Common myeloid progenitor, CD34-positive (primary cell): ENCODE data around the gene RTP3.

Source experiments
- CTCF ChIA-PET: fragments of 350-600 bp; sonication (Branson Sonifier 250); formaldehyde crosslinking; loops from one replicate; lab custom pipeline; 2021; ENCODE audit warnings: antibody characterized with exemption; lab: Charles Lee
- POLR2A ChIA-PET: fragments of 350-600 bp; sonication (Branson Sonifier 250); formaldehyde crosslinking; loops from one replicate; lab custom pipeline; 2021; ENCODE audit warnings: antibody characterized with exemption; lab: Charles Lee
- DNase-seq, 3 donors: peaks; one replicate each; pipeline versions ENCODE4 v3.0.0 to v3.0.0-alpha.2; 2013
- H3K27ac ChIP-seq, 2 experiments: 1 replicate in 1 of 2; 2 replicates in 1 of 2; pipeline ENCODE4 v1.7.0; 2013; ENCODE audit warnings: inconsistent platforms in 2 of 2, low read length in 2 of 2, mild to moderate bottlenecking in 2 of 2, low read depth in 1 of 2, moderate library complexity in 1 of 2; ENCODE audit not compliant: severe bottlenecking in 2 of 2, insufficient read depth in 1 of 2, poor library complexity in 1 of 2
- H3K27me3 ChIP-seq, 5 experiments: replicated peaks in 2 of 5; 1 replicate in 3 of 5; 2 replicates in 2 of 5; pipeline versions ENCODE4 v1.6.1 to v1.7.0; 2013; ENCODE audit warnings: low read length in 4 of 5, mild to moderate bottlenecking in 2 of 5, moderate library complexity in 2 of 5, inconsistent platforms in 1 of 5; ENCODE audit not compliant: insufficient read depth in 5 of 5, control insufficient read depth in 4 of 5
- H3K36me3 ChIP-seq, 4 experiments: 1 replicate in 2 of 4; 2 replicates in 2 of 4; pipeline versions ENCODE4 v1.6.1 to v1.7.0; 2013; ENCODE audit warnings: low read length in 3 of 4, control low read depth in 1 of 4, mild to moderate bottlenecking in 1 of 4; ENCODE audit not compliant: control insufficient read depth in 4 of 4, insufficient read depth in 4 of 4
- H3K4me1 ChIP-seq, 4 experiments: 1 replicate in 3 of 4; 2 replicates in 1 of 4; pipeline versions ENCODE4 v1.6.1 to v1.7.1; 2013; ENCODE audit warnings: low read length in 3 of 4, mild to moderate bottlenecking in 3 of 4, control low read depth in 1 of 4, inconsistent platforms in 1 of 4, moderate library complexity in 1 of 4; ENCODE audit not compliant: control insufficient read depth in 4 of 4, insufficient read depth in 4 of 4; ENCODE audit errors: control extremely low read depth in 1 of 4
- H3K4me3 ChIP-seq, 7 experiments: 1 replicate in 4 of 7; 2 replicates in 3 of 7; pipeline versions ENCODE4 v1.5.1 to v1.7.0; 2013; ENCODE audit warnings: mild to moderate bottlenecking in 7 of 7, low read length in 6 of 7, moderate library complexity in 6 of 7, inconsistent platforms in 2 of 7, low read depth in 2 of 7, control low read depth in 1 of 7; ENCODE audit not compliant: insufficient read depth in 4 of 7, control insufficient read depth in 1 of 7; ENCODE audit errors: extremely low read depth in 1 of 7
- H3K9me3 ChIP-seq, 5 experiments: 1 replicate in 4 of 5; 2 replicates in 1 of 5; pipeline versions ENCODE4 v1.6.1 to v1.7.1; 2013; ENCODE audit warnings: low read length in 4 of 5, mild to moderate bottlenecking in 2 of 5, inconsistent platforms in 1 of 5, low read depth in 1 of 5, moderate library complexity in 1 of 5; ENCODE audit not compliant: control insufficient read depth in 4 of 5, insufficient read depth in 2 of 5; ENCODE audit errors: control extremely low read depth in 1 of 5
- WGBS: methylation state at CpG from one replicate; pipeline ENCODE4 v1.1.5; 2013; ENCODE audit not compliant: insufficient coverage; 5-methylcytosine and 5-hydroxymethylcytosine counted together

Gene RTP3

DNA sequence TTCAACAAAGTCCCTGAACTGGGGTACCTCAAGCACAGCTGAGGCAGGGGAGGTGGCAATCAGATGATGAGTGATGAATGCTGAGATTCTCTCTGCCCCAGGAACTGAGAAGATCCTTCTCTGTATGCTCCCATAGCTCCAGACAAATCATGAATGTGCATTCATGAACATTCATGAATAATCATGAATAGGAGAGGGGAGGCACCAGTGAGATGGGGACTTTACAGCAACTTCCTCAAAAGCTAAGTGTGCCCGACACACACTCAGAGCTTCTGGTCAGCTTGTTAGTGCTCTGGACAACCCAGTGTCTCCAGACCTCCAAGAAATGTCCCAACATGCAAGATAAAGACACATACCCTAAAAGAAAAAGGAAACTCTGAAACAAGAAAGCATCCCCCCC, 44.1 kb downstream of the RTP3 start:
- Histone ChIP-seq H3K9me3 (no peaks in the 10 kb centered on the region), H3K36me3 (no peaks in the 10 kb centered on the region), H3K27ac (peak overlapping the region in 1 of 2 experiments; percentile 40), H3K4me1 (peaks cover 17 to 48% (median 35%) of the 10 kb centered on the region in 4 experiments), H3K4me3 (no peak overlapping the region), H3K27me3 (no peaks in the 10 kb centered on the region)
- ChIA-PET POLR2A (no interaction called here), CTCF (interaction anchor here (0.8 to 2.0 kb wide), 6 partner anchors 10 to 52 kb away, joined by 3 to 10 read pairs (median 4); no protein-coding TSS in a partner anchor)
- WGBS = 20% methylated on average over 1 of the region's 1 CpG
- peak in 2 of 3 donors; percentile 28 to 44 for DNase-seq

DNA sequence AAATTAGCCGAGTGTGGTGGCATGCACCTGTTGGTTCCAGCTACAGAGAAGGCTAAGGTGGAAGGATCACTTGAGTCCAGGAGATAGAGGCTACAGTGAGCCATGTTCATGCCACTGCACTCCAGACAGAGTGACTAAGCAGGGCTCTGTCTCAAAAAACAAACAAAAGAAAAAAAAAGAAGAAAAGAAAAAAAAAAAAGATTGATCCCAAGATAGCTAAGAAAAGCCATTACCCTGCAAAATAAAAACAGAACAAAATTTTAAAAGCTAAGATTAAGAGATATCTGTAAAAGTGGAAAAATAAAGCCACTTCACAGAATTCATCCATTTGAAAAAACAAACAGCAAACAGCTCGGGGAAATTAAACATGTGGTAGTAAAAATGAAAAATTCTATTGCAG, 44.6 kb downstream of the RTP3 start:
- H3K4me1 ChIP-seq = peaks cover 17 to 48% (median 35%) of the 10 kb centered on the region in 4 experiments
- 60% methylated on average over 1 of the region's 2 CpGs for WGBS
- no peak overlapping the region for H3K4me3 ChIP-seq
- ChIA-PET CTCF (interaction anchor here (0.8 to 2.0 kb wide), 4 partner anchors 9 to 53 kb away, joined by 3 to 10 read pairs (median 6); no protein-coding TSS in a partner anchor), POLR2A (interaction anchor here (0.6 kb wide), 1 partner anchor 15 kb away, joined by 3 read pairs; no protein-coding TSS in a partner anchor)
- H3K36me3 ChIP-seq = no peaks in the 10 kb centered on the region
- H3K9me3 ChIP-seq = no peaks in the 10 kb centered on the region
- peak in 1 of 3 donors; percentile 37 for DNase-seq
- H3K27me3 ChIP-seq = no peaks in the 10 kb centered on the region
- H3K27ac ChIP-seq = peak overlapping the region in 1 of 2 experiments; percentile 40

DNA sequence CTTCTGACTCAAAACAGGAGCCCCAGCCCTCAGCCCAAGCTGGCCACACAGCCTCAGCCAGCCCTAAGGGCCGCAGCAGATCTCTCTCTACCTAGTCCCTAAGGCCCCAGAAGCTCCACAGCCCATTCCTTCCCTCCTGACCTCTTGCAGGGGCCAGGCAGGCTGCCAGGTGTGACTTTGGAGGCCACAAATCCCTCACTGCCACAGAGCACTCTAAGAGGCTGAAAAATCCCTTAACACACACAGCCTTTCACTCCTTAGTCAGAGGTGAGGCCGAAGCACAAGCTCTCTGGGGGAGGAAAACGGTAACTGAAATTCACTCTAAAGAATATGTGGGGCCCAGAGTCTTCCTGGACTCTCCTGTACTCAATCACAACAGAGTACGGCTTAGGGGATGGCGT, 45.0 kb downstream of the RTP3 start:
- Histone ChIP-seq H3K27me3 (no peaks in the 10 kb centered on the region), H3K9me3 (no peaks in the 10 kb centered on the region), H3K27ac (no peak overlapping the region), H3K4me1 (peaks cover 17 to 44% (median 32%) of the 10 kb centered on the region in 4 experiments), H3K36me3 (no peaks in the 10 kb centered on the region), H3K4me3 (no peak overlapping the region)
- no peak for DNase-seq
- POLR2A ChIA-PET = interaction anchor here (0.6 kb wide), 1 partner anchor 15 kb away, joined by 3 read pairs; no protein-coding TSS in a partner anchor
- WGBS = 95% methylated on average over 3 of the region's 5 CpGs
- CTCF ChIA-PET = interaction anchor here (0.8 to 2.0 kb wide), 4 partner anchors 9 to 53 kb away, joined by 3 to 10 read pairs (median 6); no protein-coding TSS in a partner anchor

DNA sequence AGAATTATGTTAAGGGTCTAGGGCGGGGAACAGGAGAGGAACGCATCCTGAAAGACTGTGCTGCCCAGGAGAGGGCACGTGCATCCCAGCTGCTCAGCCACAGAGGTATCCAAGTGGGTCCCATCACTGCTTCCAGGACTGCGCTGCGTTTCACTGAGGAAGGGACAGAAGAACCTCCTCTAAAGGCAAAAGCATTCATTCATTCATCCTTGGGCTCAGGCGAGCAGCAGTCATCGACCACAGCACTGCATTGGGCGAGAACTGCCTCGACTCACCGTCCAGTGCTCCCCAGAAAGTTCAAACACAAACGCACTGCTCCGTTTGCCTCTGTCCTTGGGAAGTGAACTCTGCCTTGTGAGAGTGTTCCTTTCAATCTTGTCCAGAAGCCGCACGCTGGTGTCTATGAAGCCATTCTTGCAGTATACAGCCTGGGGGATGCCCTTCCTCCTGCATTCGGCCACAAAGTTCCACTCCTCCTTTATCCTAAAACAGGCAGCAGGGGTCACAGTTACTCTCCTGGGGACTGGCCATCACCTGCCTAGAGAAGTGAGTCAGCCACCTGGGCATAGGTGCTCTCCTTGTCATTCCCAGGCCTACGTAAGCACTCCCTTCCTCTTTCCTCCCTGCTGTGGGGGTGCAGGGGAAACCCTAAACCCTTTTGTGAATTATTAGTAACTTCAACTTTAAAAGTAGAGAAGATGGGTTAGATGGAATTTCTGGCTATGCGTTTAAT, 47.2 kb downstream of the RTP3 start:
- H3K27ac ChIP-seq = no peak overlapping the region
- H3K9me3 ChIP-seq = no peaks in the 10 kb centered on the region
- 99% methylated on average over 16 of the region's 17 CpGs for WGBS
- H3K4me1 ChIP-seq = peaks cover 4 to 30% (median 18%) of the 10 kb centered on the region in 4 experiments
- no peaks in the 10 kb centered on the region for H3K36me3 ChIP-seq
- ChIA-PET CTCF (interaction anchor here (1.1 to 2.3 kb wide), 2 partner anchors 52 to 57 kb away, joined by 3 to 15 read pairs; no protein-coding TSS in a partner anchor), POLR2A (no interaction called here)
- H3K4me3 ChIP-seq = no peak overlapping the region
- no peaks in the 10 kb centered on the region for H3K27me3 ChIP-seq
- no peak for DNase-seq

DNA sequence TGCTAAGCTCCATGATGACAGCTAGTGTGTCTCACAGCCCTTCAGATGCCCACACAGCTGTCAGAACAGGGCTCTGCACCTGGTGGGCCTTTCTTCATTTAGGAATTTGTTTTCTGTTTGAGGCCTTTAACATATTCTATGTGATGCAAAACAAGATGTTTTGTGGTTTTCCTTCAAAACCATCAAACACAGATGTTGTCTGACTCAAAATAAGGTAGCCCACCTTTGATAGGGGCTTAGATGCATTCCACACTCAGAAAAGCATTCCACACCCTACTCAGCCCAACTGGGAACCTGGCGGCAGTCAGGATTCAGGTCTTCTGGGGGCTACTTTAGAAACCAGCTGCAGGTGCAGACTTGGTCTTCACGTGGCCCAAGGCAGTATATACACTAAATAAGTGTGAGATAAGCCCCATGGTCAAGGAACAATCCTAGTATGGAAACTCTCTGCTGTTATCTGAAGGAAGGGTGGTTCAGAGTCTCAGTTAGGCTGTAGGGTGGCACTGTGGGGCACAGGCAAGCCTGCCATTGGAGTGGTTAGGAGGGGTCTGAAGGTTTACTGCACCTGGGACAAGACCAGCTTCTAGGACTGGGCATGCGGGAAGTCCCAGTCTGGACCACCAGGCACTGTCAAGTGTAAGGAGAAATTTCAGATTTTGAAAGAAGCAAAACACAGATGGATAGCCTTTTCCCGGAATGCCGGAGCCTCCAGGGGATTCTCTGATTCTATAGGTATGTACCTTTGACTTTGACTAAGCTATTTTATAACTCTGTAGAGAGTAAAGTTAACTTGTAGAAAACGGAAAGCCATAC, 48.2 kb downstream of the RTP3 start:
- peaks cover 3 to 30% (median 16%) of the 10 kb centered on the region in 4 experiments for H3K4me1 ChIP-seq
- no peak overlapping the region for H3K4me3 ChIP-seq
- H3K9me3 ChIP-seq = no peaks in the 10 kb centered on the region
- ChIA-PET CTCF (interaction anchor here (0.8 to 3.0 kb wide), 4 partner anchors 12 to 642 kb away, joined by 3 to 15 read pairs (median 6); no protein-coding TSS in a partner anchor), POLR2A (no interaction called here)
- no peak overlapping the region for H3K27ac ChIP-seq
- DNase-seq = no peak
- H3K27me3 ChIP-seq = no peaks in the 10 kb centered on the region
- no peaks in the 10 kb centered on the region for H3K36me3 ChIP-seq
- 100% methylated on average over 2 of the region's 6 CpGs for WGBS

DNA sequence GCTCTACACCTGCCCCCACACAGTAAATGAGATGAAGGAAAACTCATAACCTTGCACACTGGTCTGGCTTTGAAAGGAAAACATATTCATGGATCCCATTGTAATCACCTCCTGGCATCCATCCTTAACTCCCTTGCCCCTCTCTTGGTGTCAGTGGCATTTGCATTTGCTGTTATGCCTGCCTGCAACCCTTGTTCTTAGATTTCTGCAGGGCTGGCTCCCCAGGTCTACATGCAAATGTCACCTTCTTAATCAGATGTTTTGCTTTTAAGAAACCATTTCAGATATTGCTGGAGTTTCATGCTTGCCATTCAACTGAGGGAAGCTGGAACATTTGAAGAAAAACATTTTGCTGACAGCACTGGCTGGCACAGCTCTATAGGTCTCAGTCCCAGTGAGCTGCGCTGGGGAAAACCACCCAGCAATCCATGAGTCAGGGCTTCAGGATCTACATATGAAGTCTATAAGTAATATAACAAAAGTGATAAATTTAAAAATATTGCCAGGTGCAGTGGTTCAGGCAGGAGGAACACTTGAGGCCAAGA, 49.2 kb downstream of the RTP3 start:
- Histone ChIP-seq H3K36me3 (no peaks in the 10 kb centered on the region), H3K4me3 (no peak overlapping the region), H3K9me3 (no peaks in the 10 kb centered on the region), H3K27ac (no peak overlapping the region), H3K4me1 (peaks cover 3 to 23% (median 11%) of the 10 kb centered on the region in 4 experiments), H3K27me3 (no peaks in the 10 kb centered on the region)
- ChIA-PET CTCF (interaction anchor here (1.6 to 3.0 kb wide), 3 partner anchors 11 to 59 kb away, joined by 4 to 15 read pairs (median 10); no protein-coding TSS in a partner anchor), POLR2A (no interaction called here)
- DNase-seq = no peak
- no CpG with 5 or more reads among the region's 1 CpG for WGBS
